Spleen (tissue), 7 donors: Measurements from ENCODE around the gene KRT77.

Experiments
- POLR2AphosphoS5 ChIP-seq, 3 donors: sonication (generic); formaldehyde crosslinking; IDR thresholded peaks; one replicate each; pipeline ENCODE4 v1.5.1; 2017; ENCODE audit warnings: antibody characterized with exemption in 3 of 3
- TF ChIP-seq, protein P1 (sequence below), 11 experiments: fragments of 200-600 bp in 7 of 11; fragments of 450-650 bp in 4 of 11; sonication (generic) in 4 of 11; IDR thresholded peaks in 8 of 11; conservative IDR thresholded peaks in 3 of 11; 1 replicate in 7 of 11; 2 replicates in 4 of 11; pipeline versions ENCODE4 v1.4.0 to v1.8.0; 2016 to 2021; ENCODE audit warnings: antibody characterized with exemption in 11 of 11, inconsistent platforms in 4 of 11, mild to moderate bottlenecking in 1 of 11
- donor health status: DM: no; HTN: no; CAD: no; lungs with moderate emphysema.
- donor health status: DM: no; HTN: no; CAD: no.
- donor health status: DM: no; HTN: no; CAD: no.

DNA sequence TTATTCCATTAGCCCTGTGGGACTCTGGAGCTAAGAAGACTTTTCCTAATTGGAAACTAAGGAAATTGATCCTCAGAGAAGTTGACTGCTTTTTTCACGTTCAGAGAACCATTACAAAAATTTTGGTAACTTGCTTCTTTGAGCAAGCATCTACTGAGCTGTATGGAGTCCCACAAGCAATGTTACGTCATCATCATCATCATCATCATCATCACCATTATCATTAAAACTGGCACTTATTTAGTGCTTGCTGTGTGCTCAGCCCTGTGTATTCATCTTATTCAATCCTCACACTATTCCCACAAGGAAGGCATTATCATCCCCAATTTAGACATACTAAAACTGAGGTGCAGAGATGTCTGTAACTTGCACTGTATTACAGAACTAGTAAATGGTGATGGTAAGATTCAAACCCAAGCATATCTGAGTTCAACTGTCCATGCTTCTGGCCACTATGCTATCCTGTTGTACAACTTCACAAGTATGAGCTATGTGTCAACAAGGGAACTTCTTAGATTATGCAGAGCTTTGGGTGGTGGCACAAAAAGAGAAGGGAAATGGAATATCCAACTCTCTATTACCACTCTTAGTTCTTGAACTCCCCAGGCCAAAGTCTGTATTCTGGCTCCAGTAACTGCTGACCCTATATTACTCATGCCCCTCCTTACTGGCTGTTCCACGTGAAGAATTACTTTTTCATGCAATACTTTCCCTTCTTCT lies 29.5 kb downstream of the KRT77 start:
- TF ChIP-seq, protein P1, sequence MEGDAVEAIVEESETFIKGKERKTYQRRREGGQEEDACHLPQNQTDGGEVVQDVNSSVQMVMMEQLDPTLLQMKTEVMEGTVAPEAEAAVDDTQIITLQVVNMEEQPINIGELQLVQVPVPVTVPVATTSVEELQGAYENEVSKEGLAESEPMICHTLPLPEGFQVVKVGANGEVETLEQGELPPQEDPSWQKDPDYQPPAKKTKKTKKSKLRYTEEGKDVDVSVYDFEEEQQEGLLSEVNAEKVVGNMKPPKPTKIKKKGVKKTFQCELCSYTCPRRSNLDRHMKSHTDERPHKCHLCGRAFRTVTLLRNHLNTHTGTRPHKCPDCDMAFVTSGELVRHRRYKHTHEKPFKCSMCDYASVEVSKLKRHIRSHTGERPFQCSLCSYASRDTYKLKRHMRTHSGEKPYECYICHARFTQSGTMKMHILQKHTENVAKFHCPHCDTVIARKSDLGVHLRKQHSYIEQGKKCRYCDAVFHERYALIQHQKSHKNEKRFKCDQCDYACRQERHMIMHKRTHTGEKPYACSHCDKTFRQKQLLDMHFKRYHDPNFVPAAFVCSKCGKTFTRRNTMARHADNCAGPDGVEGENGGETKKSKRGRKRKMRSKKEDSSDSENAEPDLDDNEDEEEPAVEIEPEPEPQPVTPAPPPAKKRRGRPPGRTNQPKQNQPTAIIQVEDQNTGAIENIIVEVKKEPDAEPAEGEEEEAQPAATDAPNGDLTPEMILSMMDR (IDR thresholded peaks at IDR 0.05 in 8 of 11, conservative IDR thresholded peaks at IDR 0.05 in 3 of 11): no peak
- no peak for TF ChIP-seq POLR2AphosphoS5 (IDR thresholded peaks at IDR 0.05)
